HG02981 (cell line): ENCODE measurements around the gene RPP25L.
A peak's percentile ranks its signal among the peaks of the same experiment; 100 is the strongest.

ENCODE experiments used
- ATAC-seq: cut with Tn5 transposase; IDR thresholded peaks from one replicate; pipeline ENCODE4 v1.9.1; 2021; ENCODE audit warnings: mild to moderate bottlenecking, moderate library complexity; ENCODE audit not compliant: unreplicated experiment

Gene RPP25L

GRCh38 chr9:34612788-34613390, 992 bp upstream of the RPP25L start:
- ATAC-seq = no peak

GRCh38 chr9:34611251-34611810, 566 bp downstream of the RPP25L start:
- ATAC-seq = no peak

- ATAC-seq = no peak
Measured at GRCh38 chr9:34610434-34611206, 1.3 kb downstream of the RPP25L start.

- ATAC-seq = no peak
Measured at GRCh38 chr9:34607331-34607730, 4.6 kb downstream of the RPP25L start.

GRCh38 chr9:34606905-34607304, 5.0 kb downstream of the RPP25L start:
- no peak for ATAC-seq

- no peak for ATAC-seq
Measured at GRCh38 chr9:34606190-34606589, 5.7 kb downstream of the RPP25L start.

- peak; percentile 63 for ATAC-seq
Measured at GRCh38 chr9:34603610-34604231, 8.2 kb downstream of the RPP25L start.

- ATAC-seq = no peak
Measured at GRCh38 chr9:34601937-34602573, 9.8 kb downstream of the RPP25L start.

- no peak for ATAC-seq
Measured at GRCh38 chr9:34600908-34601307, 11.0 kb downstream of the RPP25L start.

- no peak for ATAC-seq
Measured at GRCh38 chr9:34599546-34599945, 12.4 kb downstream of the RPP25L start.

GRCh38 chr9:34594177-34594576, 17.7 kb downstream of the RPP25L start:
- no peak for ATAC-seq

- no peak for ATAC-seq
Measured at GRCh38 chr9:34592895-34593601, 18.8 kb downstream of the RPP25L start.

GRCh38 chr9:34591917-34592866, 19.7 kb downstream of the RPP25L start:
- no peak for ATAC-seq

- ATAC-seq = peak; percentile 76
Measured at GRCh38 chr9:34591248-34591916, 20.5 kb downstream of the RPP25L start.

- no peak for ATAC-seq
Measured at GRCh38 chr9:34590381-34591247, 21.3 kb downstream of the RPP25L start.

- ATAC-seq = no peak
Measured at GRCh38 chr9:34589636-34590380, 22.1 kb downstream of the RPP25L start, which contains the start of gene CNTFR. TSS of gene CNTFR (minus strand) at chr9:34589724. CDS start at chr9:34568981, 20,743 bp downstream.
